Measurements from ENCODE around the gene TMCO5A.

Gene TMCO5A

DNA sequence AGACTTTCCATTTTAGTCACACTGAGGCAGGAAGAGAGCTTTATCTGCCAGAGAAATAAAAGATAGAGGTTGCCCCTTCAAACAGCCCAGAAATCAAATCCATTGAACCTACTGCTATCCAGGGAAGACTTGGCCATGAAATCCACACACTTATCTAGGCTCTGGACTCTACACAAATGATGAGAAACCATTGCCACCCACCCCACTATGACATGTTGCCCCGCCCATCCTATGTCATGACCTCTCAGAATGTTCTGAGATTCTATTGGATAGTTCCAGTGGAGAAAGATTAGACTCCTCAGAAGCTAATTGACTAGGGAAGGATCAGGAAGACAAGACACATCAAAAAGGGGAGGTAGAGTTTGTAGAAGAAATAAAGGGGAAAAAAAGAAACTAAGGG, at the start of gene TMCO5A:
TSS of gene TMCO5A (plus strand) at position 301 of the 400 bp plus-strand sequence. CDS start 1,684 bp downstream, outside the sequence.
- peaks cover 4% of the 10 kb centered on the region for H3K27me3 Mint-ChIP-seq
- H3K27ac Mint-ChIP-seq = no peak within 1 kb of the TSS
- no peak within 1 kb of the TSS for H3K4me3 Mint-ChIP-seq
- H3K9me3 Mint-ChIP-seq (ENCODE audit: low read depth) = peaks cover 4% of the 10 kb centered on the region
- H3K36me3 Mint-ChIP-seq = no peaks in the 10 kb centered on the region
- no peaks in the 10 kb centered on the region for H3K4me1 Mint-ChIP-seq (ENCODE audit: low read depth)

DNA sequence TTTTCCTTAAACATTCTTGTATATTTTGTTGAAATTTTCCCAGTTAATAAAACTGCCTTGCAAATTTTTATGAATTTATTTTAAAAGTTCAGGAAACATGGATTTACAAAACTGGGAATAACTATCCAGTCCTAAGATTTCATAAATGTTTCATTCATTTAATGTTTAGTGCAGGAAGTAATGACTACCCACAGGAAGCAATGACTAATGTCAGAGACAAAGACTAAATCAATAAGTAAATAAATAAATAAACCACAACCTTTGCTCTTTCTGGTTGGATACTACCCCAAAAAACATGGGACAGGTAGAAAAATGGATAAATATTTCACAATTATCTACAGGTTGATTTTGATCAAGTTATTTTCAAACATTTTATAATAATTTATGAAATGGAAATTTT, 48.8 kb upstream of the TMCO5A start:
- Mint-ChIP-seq H3K4me3 (no peak overlapping the region), H3K4me1 (ENCODE audit: low read depth) (no peaks in the 10 kb centered on the region), H3K27me3 (peaks cover 7% of the 10 kb centered on the region), H3K36me3 (no peaks in the 10 kb centered on the region), H3K9me3 (ENCODE audit: low read depth) (no peaks in the 10 kb centered on the region), H3K27ac (no peak overlapping the region)

DNA sequence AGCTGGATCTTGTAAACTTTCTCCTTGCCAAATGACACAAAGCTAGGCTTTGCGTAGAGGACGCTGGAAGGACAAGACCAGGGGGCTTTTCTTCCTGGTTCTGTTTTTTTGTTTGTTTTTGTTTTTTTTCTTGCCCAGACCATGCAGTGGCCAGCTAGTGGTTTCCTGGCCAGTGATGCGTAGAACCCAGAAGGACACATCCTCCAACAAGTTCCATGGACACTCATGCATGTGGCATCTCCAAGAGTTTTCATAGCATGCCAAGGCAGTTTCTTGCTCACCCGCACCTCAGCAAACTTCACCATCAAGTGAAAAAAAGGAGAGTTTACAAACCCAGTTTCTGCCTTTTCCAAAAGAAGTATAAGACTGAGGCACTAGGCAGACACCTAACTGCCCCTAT, 46.1 kb upstream of the TMCO5A start:
- H3K27me3 Mint-ChIP-seq = peaks cover 10% of the 10 kb centered on the region
- H3K36me3 Mint-ChIP-seq = no peaks in the 10 kb centered on the region
- H3K4me3 Mint-ChIP-seq = no peak overlapping the region
- no peak overlapping the region for H3K27ac Mint-ChIP-seq
- H3K4me1 Mint-ChIP-seq (ENCODE audit: low read depth) = no peaks in the 10 kb centered on the region
- no peaks in the 10 kb centered on the region for H3K9me3 Mint-ChIP-seq (ENCODE audit: low read depth)

DNA sequence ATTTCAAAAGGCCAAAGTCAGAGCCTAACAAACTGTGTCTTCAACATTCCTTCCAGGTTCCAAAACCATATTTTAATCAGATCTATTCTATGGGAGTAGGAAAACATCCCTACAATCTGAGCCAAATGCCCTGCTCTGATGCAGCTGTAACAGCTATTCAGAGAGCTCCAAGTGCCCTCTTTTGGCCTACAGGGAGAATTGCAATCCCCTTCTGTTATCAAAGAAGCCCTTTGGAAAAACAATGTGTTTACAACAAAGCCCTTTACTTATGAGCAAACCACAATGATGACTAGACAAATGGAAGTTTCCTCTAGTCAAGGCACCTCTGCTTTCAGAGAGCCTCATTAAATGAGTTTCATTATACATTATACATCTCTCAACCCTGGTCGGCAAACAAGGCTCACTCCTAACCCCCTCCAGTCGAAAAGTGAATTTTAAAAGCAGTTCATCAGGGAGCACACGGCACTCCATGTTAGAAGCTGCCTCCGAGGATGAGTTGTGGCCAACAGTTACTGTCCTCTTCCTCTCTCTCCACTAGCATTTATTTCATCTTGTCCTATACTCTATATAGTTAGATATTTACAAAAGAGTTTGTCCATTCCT, 42.6 kb upstream of the TMCO5A start:
- peaks cover 11% of the 10 kb centered on the region for H3K27me3 Mint-ChIP-seq
- H3K36me3 Mint-ChIP-seq = no peaks in the 10 kb centered on the region
- no peaks in the 10 kb centered on the region for H3K4me1 Mint-ChIP-seq (ENCODE audit: low read depth)
- no peak overlapping the region for H3K4me3 Mint-ChIP-seq
- H3K9me3 Mint-ChIP-seq (ENCODE audit: low read depth) = no peaks in the 10 kb centered on the region
- H3K27ac Mint-ChIP-seq = no peak overlapping the region

- H3K4me3 Mint-ChIP-seq = no peak overlapping the region
- no peak overlapping the region for H3K27ac Mint-ChIP-seq
- H3K27me3 Mint-ChIP-seq = peaks cover 11% of the 10 kb centered on the region
- H3K9me3 Mint-ChIP-seq (ENCODE audit: low read depth) = no peaks in the 10 kb centered on the region
- no peaks in the 10 kb centered on the region for H3K36me3 Mint-ChIP-seq
- no peaks in the 10 kb centered on the region for H3K4me1 Mint-ChIP-seq (ENCODE audit: low read depth)
Measured at GRCh38 chr15:37893309-37893708, 41.1 kb upstream of the TMCO5A start.

GRCh38 chr15:37898362-37898761, 36.1 kb upstream of the TMCO5A start:
- Mint-ChIP-seq H3K4me1 (ENCODE audit: low read depth) (no peaks in the 10 kb centered on the region), H3K36me3 (no peaks in the 10 kb centered on the region), H3K9me3 (ENCODE audit: low read depth) (no peaks in the 10 kb centered on the region), H3K4me3 (no peak overlapping the region), H3K27me3 (peaks cover 8% of the 10 kb centered on the region), H3K27ac (no peak overlapping the region)

DNA sequence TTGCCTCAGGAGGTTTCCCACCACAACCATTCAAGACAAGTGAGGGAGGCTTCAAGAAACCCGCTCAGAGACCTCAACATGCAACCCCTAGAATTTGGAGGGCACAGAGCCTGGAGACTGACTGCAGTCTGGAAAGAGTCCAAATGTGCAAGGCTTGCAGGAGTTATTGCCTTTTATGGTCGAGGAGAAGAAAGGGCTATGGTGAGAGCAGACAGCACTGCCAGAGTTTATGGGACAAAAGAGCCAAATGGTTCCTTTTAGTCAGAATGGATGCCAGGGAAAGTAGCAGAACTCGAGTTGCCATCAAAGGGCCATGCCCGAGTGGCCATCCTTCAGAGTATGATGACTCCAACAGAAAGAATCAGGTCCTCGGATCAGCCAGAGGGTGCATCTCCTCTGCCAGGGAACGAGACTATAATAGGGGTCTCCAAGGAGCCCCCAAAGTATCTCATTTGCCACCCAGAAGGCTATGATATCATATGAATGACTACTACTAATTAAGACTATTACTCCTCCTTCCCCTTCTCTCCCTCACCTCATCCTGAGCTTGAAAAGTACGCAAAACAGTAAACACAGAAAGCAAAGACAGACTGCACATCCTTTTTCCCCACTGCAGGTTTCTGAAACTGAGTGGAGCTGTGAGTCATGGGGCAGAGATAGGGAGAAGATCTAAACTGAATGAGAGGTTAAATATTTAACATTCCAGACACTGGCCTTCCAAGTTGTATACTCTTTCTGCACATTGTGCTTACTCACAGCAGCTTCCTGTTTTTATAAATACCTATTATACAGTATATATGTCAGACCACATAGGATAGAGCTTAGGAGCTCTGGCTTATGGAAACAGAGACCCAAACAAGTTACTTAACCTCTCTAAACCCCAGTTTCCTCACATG, 33.9 kb upstream of the TMCO5A start:
- Mint-ChIP-seq H3K4me3 (no peak overlapping the region), H3K27me3 (peaks cover 7% of the 10 kb centered on the region), H3K9me3 (ENCODE audit: low read depth) (no peaks in the 10 kb centered on the region), H3K27ac (no peak overlapping the region), H3K4me1 (ENCODE audit: low read depth) (no peaks in the 10 kb centered on the region), H3K36me3 (no peaks in the 10 kb centered on the region)

GRCh38 chr15:37902126-37902525, 32.3 kb upstream of the TMCO5A start:
- no peak overlapping the region for H3K4me3 Mint-ChIP-seq
- no peaks in the 10 kb centered on the region for H3K4me1 Mint-ChIP-seq (ENCODE audit: low read depth)
- H3K36me3 Mint-ChIP-seq = no peaks in the 10 kb centered on the region
- H3K27me3 Mint-ChIP-seq = peaks cover 7% of the 10 kb centered on the region
- H3K27ac Mint-ChIP-seq = no peak overlapping the region
- H3K9me3 Mint-ChIP-seq (ENCODE audit: low read depth) = no peaks in the 10 kb centered on the region

GRCh38 chr15:37903919-37904625, 30.4 kb upstream of the TMCO5A start:
- H3K36me3 Mint-ChIP-seq = no peaks in the 10 kb centered on the region
- H3K9me3 Mint-ChIP-seq (ENCODE audit: low read depth) = no peaks in the 10 kb centered on the region
- H3K27ac Mint-ChIP-seq = no peak overlapping the region
- H3K27me3 Mint-ChIP-seq = peaks cover 7% of the 10 kb centered on the region
- no peaks in the 10 kb centered on the region for H3K4me1 Mint-ChIP-seq (ENCODE audit: low read depth)
- H3K4me3 Mint-ChIP-seq = no peak overlapping the region

- no peak overlapping the region for H3K4me3 Mint-ChIP-seq
Measured at GRCh38 chr15:37907136-37907535, 27.3 kb upstream of the TMCO5A start.

GRCh38 chr15:37921527-37922385, 12.7 kb upstream of the TMCO5A start:
- H3K4me3 Mint-ChIP-seq = no peak overlapping the region
- H3K36me3 Mint-ChIP-seq = no peaks in the 10 kb centered on the region
- no peaks in the 10 kb centered on the region for H3K4me1 Mint-ChIP-seq (ENCODE audit: low read depth)
- peaks cover 6% of the 10 kb centered on the region for H3K9me3 Mint-ChIP-seq (ENCODE audit: low read depth)
- H3K27me3 Mint-ChIP-seq = peaks cover 14% of the 10 kb centered on the region
- no peak overlapping the region for H3K27ac Mint-ChIP-seq

More at GRCh38 chr15:37907136-37907535, 27.3 kb upstream of the TMCO5A start:
- Mint-ChIP-seq H3K27me3 (peaks cover 6% of the 10 kb centered on the region), H3K4me1 (ENCODE audit: low read depth) (no peaks in the 10 kb centered on the region), H3K36me3 (no peaks in the 10 kb centered on the region), H3K9me3 (ENCODE audit: low read depth) (no peaks in the 10 kb centered on the region), H3K27ac (no peak overlapping the region)

- no peaks in the 10 kb centered on the region for H3K4me1 Mint-ChIP-seq (ENCODE audit: low read depth)
- no peak overlapping the region for H3K4me3 Mint-ChIP-seq
- H3K36me3 Mint-ChIP-seq = no peaks in the 10 kb centered on the region
- peaks cover 11% of the 10 kb centered on the region for H3K27me3 Mint-ChIP-seq
- peaks cover 6% of the 10 kb centered on the region for H3K9me3 Mint-ChIP-seq (ENCODE audit: low read depth)
- H3K27ac Mint-ChIP-seq = no peak overlapping the region
Measured at GRCh38 chr15:37926136-37926535, 8.3 kb upstream of the TMCO5A start.

- Mint-ChIP-seq H3K27ac (no peak overlapping the region), H3K9me3 (ENCODE audit: low read depth) (no peaks in the 10 kb centered on the region), H3K4me3 (no peak overlapping the region), H3K4me1 (ENCODE audit: low read depth) (no peaks in the 10 kb centered on the region), H3K36me3 (no peaks in the 10 kb centered on the region), H3K27me3 (peaks cover 2% of the 10 kb centered on the region)
Measured at GRCh38 chr15:37929238-37929637, 5.2 kb upstream of the TMCO5A start.

- peaks cover 2% of the 10 kb centered on the region for H3K27me3 Mint-ChIP-seq
- H3K9me3 Mint-ChIP-seq (ENCODE audit: low read depth) = peaks cover 4% of the 10 kb centered on the region
Measured at GRCh38 chr15:37931321-37931720, 3.1 kb upstream of the TMCO5A start.

More at GRCh38 chr15:37931321-37931720, 3.1 kb upstream of the TMCO5A start:
- no peaks in the 10 kb centered on the region for H3K4me1 Mint-ChIP-seq (ENCODE audit: low read depth)
- no peak overlapping the region for H3K27ac Mint-ChIP-seq
- no peaks in the 10 kb centered on the region for H3K36me3 Mint-ChIP-seq
- no peak overlapping the region for H3K4me3 Mint-ChIP-seq
